K562 (cell line): Measurements from ENCODE around the gene TLE3. TPM values are rescaled to one million over a fixed set of nuclear protein-coding genes. Genes with fewer than 3 reads are reported as not detected.

Experiments
- ARNT ChIP-seq, 2 experiments: fragments of 450-650 bp; IDR thresholded peaks; 2 replicates each; pipeline ENCODE4 v1.6.1; 2016; ENCODE audit warnings: mild to moderate bottlenecking in 1 of 2
- CBX8 ChIP-seq: fragments of 200-600 bp; sonication (generic); IDR thresholded peaks from 2 replicates; pipeline ENCODE4 v1.6.1; 2012; ENCODE audit warnings: borderline replicate concordance, mixed run types, low read depth, mild to moderate bottlenecking, moderate library complexity, mixed read lengths, low read length, control low read depth, inconsistent platforms; ENCODE audit not compliant: poor library complexity, severe bottlenecking; ENCODE audit errors: extremely low read depth
- EHMT2 ChIP-seq: fragments of 450-650 bp; IDR thresholded peaks from 2 replicates; pipeline ENCODE4 v1.6.1; 2018; ENCODE audit warnings: antibody characterized with exemption
- EZH2 ChIP-seq: IDR thresholded peaks from 2 replicates; pipeline ENCODE4 v1.6.1; 2012; ENCODE audit warnings: low read depth, mild to moderate bottlenecking, inconsistent platforms, low read length, borderline replicate concordance
- FIP1L1 ChIP-seq: fragments of 200-400 bp; formaldehyde crosslinking; IDR thresholded peaks from 2 replicates; pipeline ENCODE4 v1.6.1; 2018; ENCODE audit warnings: mild to moderate bottlenecking, low read depth, low read length; ENCODE audit not compliant: poor library complexity, severe bottlenecking
- HDAC8 ChIP-seq: fragments of 450-650 bp; IDR thresholded peaks from 2 replicates; pipeline ENCODE4 v1.6.1; 2016; ENCODE audit warnings: mild to moderate bottlenecking, missing genetic modification characterization, moderate library complexity, missing compliant biosample characterization
- MCM7 ChIP-seq, 2 experiments: fragments of 450-650 bp; IDR thresholded peaks; 2 replicates each; pipeline ENCODE4 v1.6.1; 2016 to 2018
- PURB ChIP-seq: sonication (generic); formaldehyde crosslinking; IDR thresholded peaks from 2 replicates; pipeline ENCODE4 v1.9.0; 2021; ENCODE audit warnings: low read depth, mild to moderate bottlenecking, missing genetic modification reagents
- RAD21 ChIP-seq, 2 experiments: fragments of 250-450 bp in 1 of 2; fragments of 450-650 bp in 1 of 2; sonication (Bioruptor Pico) in 1 of 2; formaldehyde crosslinking in 1 of 2; IDR thresholded peaks in 1 of 2; conservative IDR thresholded peaks in 1 of 2; 2 replicates each; pipeline versions ENCODE4 v1.4.0 to v1.8.0; 2020 to 2022; ENCODE audit warnings: mild to moderate bottlenecking in 2 of 2, moderate library complexity in 1 of 2
- SMARCC2 ChIP-seq: fragments of 450-650 bp; IDR thresholded peaks from 2 replicates; pipeline ENCODE4 v1.6.1; 2017; ENCODE audit warnings: antibody characterized with exemption, moderate library complexity, mild to moderate bottlenecking, low read depth
- ZFP36 ChIP-seq: fragments of 150-350 bp; IDR thresholded peaks from 2 replicates; pipeline ENCODE4 v1.6.1; 2018; ENCODE audit warnings: low read length, low read depth; ENCODE audit not compliant: partially characterized antibody
- polyA plus RNA-seq, 8 experiments: library from polyadenylated mRNA; depleted of rRNA in 4 of 8; stranded (reverse) in 5 of 8; unstranded in 3 of 8; fragments of >200 nt; fragmentation: Nextera tagmentation in 2 of 8; fragmentation: Illumina TruSeq in 1 of 8; extraction: Ambion mirVana in 2 of 8; extraction: Trizol in 1 of 8; gene quantifications; 2 replicates each; pipeline versions ENCODE4 v1.2.1 to v1.2.3, GENCODE V29; 2011 to 2014; ENCODE audit warnings: inconsistent platforms in 1 of 8, missing spikeins in 1 of 8
- total RNA-seq, 7 experiments: library from RNA; depleted of rRNA in 6 of 7; stranded (reverse); fragments of >200 nt in 6 of 7; fragmentation: Illumina TruSeq in 2 of 7; extraction: Trizol in 2 of 7; gene quantifications; 2 replicates each; pipeline versions ENCODE4 v1.2.1 to v1.2.3, GENCODE V29; 2011 to 2021; ENCODE audit warnings: low replicate concordance in 1 of 7
- TF ChIP-seq, protein P1 (sequence below): fragments of 250-450 bp; sonication (Bioruptor Pico); IDR thresholded peaks from 2 replicates; pipeline ENCODE4 v1.8.0; 2021; ENCODE audit warnings: moderate library complexity, mild to moderate bottlenecking, inconsistent platforms
- TF ChIP-seq, protein P2 (sequence below): fragments of 250-450 bp; sonication (Bioruptor Pico); IDR thresholded peaks from 2 replicates; pipeline ENCODE4 v1.5.0; 2020; ENCODE audit warnings: mild to moderate bottlenecking, borderline replicate concordance
- TF ChIP-seq, protein P3 (sequence below): sonication (generic); formaldehyde crosslinking; IDR thresholded peaks from 2 replicates; pipeline ENCODE4 v1.8.0; 2022; ENCODE audit warnings: mild to moderate bottlenecking, missing genetic modification reagents
- TF ChIP-seq, protein P4 (sequence below): sonication (generic); formaldehyde crosslinking; IDR thresholded peaks from 2 replicates; pipeline ENCODE4 v1.8.1; 2023; ENCODE audit warnings: missing genetic modification reagents, mild to moderate bottlenecking, borderline replicate concordance

TLE3 gene
- total and polyA plus RNA-seq, 9 of the 15 experiments (the other 6 are each of a cell fraction or from before 2014, with no cell fraction given), result 1.5 to 84.2 (median 14.1) TPM

DNA sequence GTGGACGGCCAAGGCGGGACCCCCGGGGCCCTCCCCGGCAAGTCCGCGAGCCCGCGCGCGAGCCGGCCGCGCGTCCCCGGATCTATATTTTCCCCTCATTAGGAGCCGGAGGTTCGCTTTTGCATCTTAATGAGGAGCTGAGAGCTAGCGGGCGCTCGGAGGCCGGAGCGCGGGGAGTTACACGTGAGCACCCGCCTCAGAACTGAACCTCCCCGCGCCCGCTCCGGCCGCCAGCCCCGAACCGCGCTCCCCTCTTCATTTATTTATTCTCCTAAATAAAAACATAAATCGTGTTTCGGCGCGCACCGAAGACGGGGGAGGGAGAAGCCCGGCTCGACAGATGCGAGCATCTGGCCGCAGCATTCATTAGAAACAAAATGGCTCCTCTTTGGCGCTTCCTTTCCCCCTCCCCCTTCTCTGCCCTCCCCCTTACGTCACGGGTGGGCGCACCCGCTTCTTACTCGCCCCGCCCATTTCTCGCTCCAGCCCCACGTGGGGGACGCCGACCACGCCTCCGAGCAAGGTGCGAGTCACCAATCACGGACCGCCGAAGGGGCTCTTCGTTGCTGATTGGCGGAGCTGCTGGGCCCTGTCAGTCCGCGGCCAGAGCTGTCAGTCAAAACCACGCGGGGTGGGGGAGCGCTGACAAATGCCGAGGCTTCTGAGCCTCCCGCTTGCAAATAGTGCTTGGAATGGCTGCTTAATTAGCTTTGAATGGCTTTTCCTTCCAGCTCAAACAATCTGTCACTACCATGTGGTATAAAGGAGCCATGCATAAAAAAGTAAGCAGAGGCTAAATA, 1.6 kb upstream of the TLE3 start (continued):
- TF ChIP-seq, protein P1, sequence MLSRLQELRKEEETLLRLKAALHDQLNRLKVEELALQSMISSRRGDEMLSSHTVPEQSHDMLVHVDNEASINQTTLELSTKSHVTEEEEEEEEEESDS (CRISPR knock-in tag), result no peak
- TF ChIP-seq ZFP36 (no peak), FIP1L1 (peak; percentile 74), EHMT2 (no peak), PURB (CRISPR knock-in tag) (no peak), EZH2 (no peak), HDAC8 (tag) (no peak), RAD21 (CRISPR knock-in tag; conservative IDR thresholded peaks at IDR 0.05 in 1 of 2, IDR thresholded peaks at IDR 0.05 in 1 of 2) (no peak), ARNT (IDR thresholded peaks at IDR 0.05) (no peak), MCM7 (IDR thresholded peaks at IDR 0.05) (no peak), CBX8 (no peak), SMARCC2 (no peak)
- TF ChIP-seq, protein P2, sequence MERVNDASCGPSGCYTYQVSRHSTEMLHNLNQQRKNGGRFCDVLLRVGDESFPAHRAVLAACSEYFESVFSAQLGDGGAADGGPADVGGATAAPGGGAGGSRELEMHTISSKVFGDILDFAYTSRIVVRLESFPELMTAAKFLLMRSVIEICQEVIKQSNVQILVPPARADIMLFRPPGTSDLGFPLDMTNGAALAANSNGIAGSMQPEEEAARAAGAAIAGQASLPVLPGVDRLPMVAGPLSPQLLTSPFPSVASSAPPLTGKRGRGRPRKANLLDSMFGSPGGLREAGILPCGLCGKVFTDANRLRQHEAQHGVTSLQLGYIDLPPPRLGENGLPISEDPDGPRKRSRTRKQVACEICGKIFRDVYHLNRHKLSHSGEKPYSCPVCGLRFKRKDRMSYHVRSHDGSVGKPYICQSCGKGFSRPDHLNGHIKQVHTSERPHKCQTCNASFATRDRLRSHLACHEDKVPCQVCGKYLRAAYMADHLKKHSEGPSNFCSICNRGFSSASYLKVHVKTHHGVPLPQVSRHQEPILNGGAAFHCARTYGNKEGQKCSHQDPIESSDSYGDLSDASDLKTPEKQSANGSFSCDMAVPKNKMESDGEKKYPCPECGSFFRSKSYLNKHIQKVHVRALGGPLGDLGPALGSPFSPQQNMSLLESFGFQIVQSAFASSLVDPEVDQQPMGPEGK, result no peak
- TF ChIP-seq, protein P3, sequence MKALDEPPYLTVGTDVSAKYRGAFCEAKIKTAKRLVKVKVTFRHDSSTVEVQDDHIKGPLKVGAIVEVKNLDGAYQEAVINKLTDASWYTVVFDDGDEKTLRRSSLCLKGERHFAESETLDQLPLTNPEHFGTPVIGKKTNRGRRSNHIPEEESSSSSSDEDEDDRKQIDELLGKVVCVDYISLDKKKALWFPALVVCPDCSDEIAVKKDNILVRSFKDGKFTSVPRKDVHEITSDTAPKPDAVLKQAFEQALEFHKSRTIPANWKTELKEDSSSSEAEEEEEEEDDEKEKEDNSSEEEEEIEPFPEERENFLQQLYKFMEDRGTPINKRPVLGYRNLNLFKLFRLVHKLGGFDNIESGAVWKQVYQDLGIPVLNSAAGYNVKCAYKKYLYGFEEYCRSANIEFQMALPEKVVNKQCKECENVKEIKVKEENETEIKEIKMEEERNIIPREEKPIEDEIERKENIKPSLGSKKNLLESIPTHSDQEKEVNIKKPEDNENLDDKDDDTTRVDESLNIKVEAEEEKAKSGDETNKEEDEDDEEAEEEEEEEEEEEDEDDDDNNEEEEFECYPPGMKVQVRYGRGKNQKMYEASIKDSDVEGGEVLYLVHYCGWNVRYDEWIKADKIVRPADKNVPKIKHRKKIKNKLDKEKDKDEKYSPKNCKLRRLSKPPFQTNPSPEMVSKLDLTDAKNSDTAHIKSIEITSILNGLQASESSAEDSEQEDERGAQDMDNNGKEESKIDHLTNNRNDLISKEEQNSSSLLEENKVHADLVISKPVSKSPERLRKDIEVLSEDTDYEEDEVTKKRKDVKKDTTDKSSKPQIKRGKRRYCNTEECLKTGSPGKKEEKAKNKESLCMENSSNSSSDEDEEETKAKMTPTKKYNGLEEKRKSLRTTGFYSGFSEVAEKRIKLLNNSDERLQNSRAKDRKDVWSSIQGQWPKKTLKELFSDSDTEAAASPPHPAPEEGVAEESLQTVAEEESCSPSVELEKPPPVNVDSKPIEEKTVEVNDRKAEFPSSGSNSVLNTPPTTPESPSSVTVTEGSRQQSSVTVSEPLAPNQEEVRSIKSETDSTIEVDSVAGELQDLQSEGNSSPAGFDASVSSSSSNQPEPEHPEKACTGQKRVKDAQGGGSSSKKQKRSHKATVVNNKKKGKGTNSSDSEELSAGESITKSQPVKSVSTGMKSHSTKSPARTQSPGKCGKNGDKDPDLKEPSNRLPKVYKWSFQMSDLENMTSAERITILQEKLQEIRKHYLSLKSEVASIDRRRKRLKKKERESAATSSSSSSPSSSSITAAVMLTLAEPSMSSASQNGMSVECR (CRISPR knock-in tag), result no peak
- TF ChIP-seq, protein P4, sequence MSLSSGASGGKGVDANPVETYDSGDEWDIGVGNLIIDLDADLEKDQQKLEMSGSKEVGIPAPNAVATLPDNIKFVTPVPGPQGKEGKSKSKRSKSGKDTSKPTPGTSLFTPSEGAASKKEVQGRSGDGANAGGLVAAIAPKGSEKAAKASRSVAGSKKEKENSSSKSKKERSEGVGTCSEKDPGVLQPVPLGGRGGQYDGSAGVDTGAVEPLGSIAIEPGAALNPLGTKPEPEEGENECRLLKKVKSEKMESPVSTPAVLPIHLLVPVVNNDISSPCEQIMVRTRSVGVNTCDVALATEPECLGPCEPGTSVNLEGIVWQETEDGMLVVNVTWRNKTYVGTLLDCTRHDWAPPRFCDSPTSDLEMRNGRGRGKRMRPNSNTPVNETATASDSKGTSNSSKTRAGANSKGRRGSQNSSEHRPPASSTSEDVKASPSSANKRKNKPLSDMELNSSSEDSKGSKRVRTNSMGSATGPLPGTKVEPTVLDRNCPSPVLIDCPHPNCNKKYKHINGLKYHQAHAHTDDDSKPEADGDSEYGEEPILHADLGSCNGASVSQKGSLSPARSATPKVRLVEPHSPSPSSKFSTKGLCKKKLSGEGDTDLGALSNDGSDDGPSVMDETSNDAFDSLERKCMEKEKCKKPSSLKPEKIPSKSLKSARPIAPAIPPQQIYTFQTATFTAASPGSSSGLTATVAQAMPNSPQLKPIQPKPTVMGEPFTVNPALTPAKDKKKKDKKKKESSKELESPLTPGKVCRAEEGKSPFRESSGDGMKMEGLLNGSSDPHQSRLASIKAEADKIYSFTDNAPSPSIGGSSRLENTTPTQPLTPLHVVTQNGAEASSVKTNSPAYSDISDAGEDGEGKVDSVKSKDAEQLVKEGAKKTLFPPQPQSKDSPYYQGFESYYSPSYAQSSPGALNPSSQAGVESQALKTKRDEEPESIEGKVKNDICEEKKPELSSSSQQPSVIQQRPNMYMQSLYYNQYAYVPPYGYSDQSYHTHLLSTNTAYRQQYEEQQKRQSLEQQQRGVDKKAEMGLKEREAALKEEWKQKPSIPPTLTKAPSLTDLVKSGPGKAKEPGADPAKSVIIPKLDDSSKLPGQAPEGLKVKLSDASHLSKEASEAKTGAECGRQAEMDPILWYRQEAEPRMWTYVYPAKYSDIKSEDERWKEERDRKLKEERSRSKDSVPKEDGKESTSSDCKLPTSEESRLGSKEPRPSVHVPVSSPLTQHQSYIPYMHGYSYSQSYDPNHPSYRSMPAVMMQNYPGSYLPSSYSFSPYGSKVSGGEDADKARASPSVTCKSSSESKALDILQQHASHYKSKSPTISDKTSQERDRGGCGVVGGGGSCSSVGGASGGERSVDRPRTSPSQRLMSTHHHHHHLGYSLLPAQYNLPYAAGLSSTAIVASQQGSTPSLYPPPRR (CRISPR knock-in tag), result no peak
